Glutamatergic neuron (in vitro differentiated cells): Measurements from ENCODE around the gene ERCC1. TPM values are rescaled to one million over a fixed set of nuclear protein-coding genes. Genes with fewer than 3 reads are reported as not detected.

Source experiments
- DNase-seq: peaks from one replicate; pipeline ENCODE4 v3.0.0; 2022
- H3K27ac Mint-ChIP-seq: one replicate; pipeline ENCODE4 v1.8.0; 2020; ENCODE audit warnings: mild to moderate bottlenecking, mixed read lengths, inconsistent platforms; ENCODE audit not compliant: unreplicated experiment
- H3K27me3 Mint-ChIP-seq: one replicate; pipeline ENCODE4 v1.8.0; 2020; ENCODE audit warnings: mild to moderate bottlenecking, moderate library complexity, mixed read lengths, inconsistent platforms; ENCODE audit not compliant: unreplicated experiment
- H3K36me3 Mint-ChIP-seq: one replicate; pipeline ENCODE4 v1.8.0; 2020; ENCODE audit warnings: mild to moderate bottlenecking, mixed read lengths, inconsistent platforms; ENCODE audit not compliant: unreplicated experiment
- H3K4me1 Mint-ChIP-seq: one replicate; pipeline ENCODE4 v1.8.0; 2020; ENCODE audit warnings: mild to moderate bottlenecking, low read depth, mixed read lengths, inconsistent platforms; ENCODE audit not compliant: unreplicated experiment
- H3K4me3 Mint-ChIP-seq: one replicate; pipeline ENCODE4 v1.8.0; 2020; ENCODE audit warnings: mild to moderate bottlenecking, mixed read lengths, inconsistent platforms; ENCODE audit not compliant: unreplicated experiment
- H3K9me3 Mint-ChIP-seq: one replicate; pipeline ENCODE4 v1.8.0; 2020; ENCODE audit warnings: mild to moderate bottlenecking, moderate library complexity, mixed read lengths, inconsistent platforms; ENCODE audit not compliant: unreplicated experiment
- CTCF ChIP-seq: fragments of 200-600 bp; sonication (generic); IDR thresholded peaks from one replicate; pipeline ENCODE4 v1.5.0; 2021; ENCODE audit not compliant: partially characterized antibody, unreplicated experiment
- microRNA-seq: library from miRNA; unstranded; fragments of <30 nt; microRNA quantifications from one replicate; pipeline ENCODE4, GENCODE V29; 2020; ENCODE audit not compliant: unreplicated experiment
- total RNA-seq: library from RNA; stranded (reverse); fragmentation: NEBNext Ultra II Directional; extraction: Animal tissue kit (Norgen Biotek cat#: 25700); gene quantifications from one replicate; pipeline ENCODE4 v1.2.1, GENCODE V29; 2021; ENCODE audit not compliant: unreplicated experiment

ERCC1 gene
- total RNA-seq, 1 donor from 2014 or later: 65.7 TPM

- Mint-ChIP-seq H3K9me3 (peaks cover 3% of the 10 kb centered on the region), H3K4me1 (no peaks in the 10 kb centered on the region), H3K4me3 (no peak overlapping the region), H3K36me3 (peaks cover 7% of the 10 kb centered on the region), H3K27ac (no peak overlapping the region), H3K27me3 (no peaks in the 10 kb centered on the region)
- TF ChIP-seq CTCF: no peak
- no peak for DNase-seq
These were observed 65.4 kb downstream of the ERCC1 start for GRCh38 chr19:45358213-45358792.

GRCh38 chr19:45357445-45357783, 66.3 kb downstream of the ERCC1 start:
- no peaks in the 10 kb centered on the region for H3K4me1 Mint-ChIP-seq
- H3K36me3 Mint-ChIP-seq: peaks cover 8% of the 10 kb centered on the region
- TF ChIP-seq CTCF: no peak
- H3K27me3 Mint-ChIP-seq: peaks cover 2% of the 10 kb centered on the region
- no peak overlapping the region for H3K4me3 Mint-ChIP-seq
- no peak overlapping the region for H3K27ac Mint-ChIP-seq
- H3K9me3 Mint-ChIP-seq: peaks cover 3% of the 10 kb centered on the region
- DNase-seq: no peak

Small RNAs within 50 kb of the gene (microRNA-seq; reads per million reads assigned to microRNA genes)
- not detected for gene MIR6088

Other genes starting within 250 kb of the ERCC1 start
- gene TRAPPC6A, start 245.7 kb downstream of the ERCC1 start, total RNA-seq: 31.6 TPM
- 8.1 TPM for gene BLOC1S3, start 245.1 kb downstream of the ERCC1 start, total RNA-seq
- not detected for gene EXOC3L2, start 178.5 kb downstream of the ERCC1 start, total RNA-seq
- gene MARK4, start 172.6 kb downstream of the ERCC1 start, total RNA-seq: 110 TPM
- gene CKM, start 101.0 kb downstream of the ERCC1 start, total RNA-seq: 0.42 TPM
- not detected for gene KLC3, start 83.2 kb downstream of the ERCC1 start, total RNA-seq
- gene ERCC2, start 53.3 kb downstream of the ERCC1 start, total RNA-seq: 52.9 TPM
- 0.93 TPM for gene PPP1R13L, start 18.8 kb downstream of the ERCC1 start, total RNA-seq
- 4.3 TPM for gene POLR1G, start 17.3 kb downstream of the ERCC1 start, total RNA-seq
- gene FOSB, start 44.1 kb upstream of the ERCC1 start, total RNA-seq: not detected
- gene RTN2, start 73.1 kb upstream of the ERCC1 start, total RNA-seq: 179 TPM
- 6.6 TPM for gene PPM1N, start 74.5 kb upstream of the ERCC1 start, total RNA-seq
- 73.6 TPM for gene VASP, start 83.6 kb upstream of the ERCC1 start, total RNA-seq
- 10.5 TPM for gene OPA3, start 160.9 kb upstream of the ERCC1 start, total RNA-seq
- gene GPR4, start 178.3 kb upstream of the ERCC1 start, total RNA-seq: not detected
- 53.2 TPM for gene EML2, start 215.5 kb upstream of the ERCC1 start, total RNA-seq
- gene GIPR, start 244.3 kb upstream of the ERCC1 start, total RNA-seq: 36.4 TPM